ENCODE data around the gene MAN1C1.

DNA sequence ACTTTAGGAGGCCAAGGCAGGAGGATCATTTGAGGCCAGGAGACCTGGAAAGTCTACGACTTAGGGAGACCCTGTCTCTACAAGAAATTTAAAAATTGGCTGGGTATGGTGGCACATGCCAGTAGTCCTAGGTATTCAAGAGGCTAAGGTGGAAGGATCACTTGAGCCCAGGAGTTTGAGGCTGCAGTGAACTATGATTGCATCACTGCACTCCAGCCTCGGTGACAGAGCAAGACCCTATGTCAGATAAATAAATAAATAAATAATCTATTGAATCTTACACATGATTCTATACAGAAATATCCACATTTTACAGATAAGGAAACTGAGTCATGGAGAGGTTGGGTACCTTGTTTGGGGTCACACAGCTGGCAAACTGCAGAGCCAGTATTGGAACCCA is 89.1 kb downstream of the MAN1C1 start:
- TF ChIP-seq CTCF (IDR thresholded peaks at IDR 0.05) (no peak), POLR2AphosphoS5 (IDR thresholded peaks at IDR 0.05; ENCODE audit: low read depth, low read length) (no peak)
- TF ChIP-seq, protein P1, sequence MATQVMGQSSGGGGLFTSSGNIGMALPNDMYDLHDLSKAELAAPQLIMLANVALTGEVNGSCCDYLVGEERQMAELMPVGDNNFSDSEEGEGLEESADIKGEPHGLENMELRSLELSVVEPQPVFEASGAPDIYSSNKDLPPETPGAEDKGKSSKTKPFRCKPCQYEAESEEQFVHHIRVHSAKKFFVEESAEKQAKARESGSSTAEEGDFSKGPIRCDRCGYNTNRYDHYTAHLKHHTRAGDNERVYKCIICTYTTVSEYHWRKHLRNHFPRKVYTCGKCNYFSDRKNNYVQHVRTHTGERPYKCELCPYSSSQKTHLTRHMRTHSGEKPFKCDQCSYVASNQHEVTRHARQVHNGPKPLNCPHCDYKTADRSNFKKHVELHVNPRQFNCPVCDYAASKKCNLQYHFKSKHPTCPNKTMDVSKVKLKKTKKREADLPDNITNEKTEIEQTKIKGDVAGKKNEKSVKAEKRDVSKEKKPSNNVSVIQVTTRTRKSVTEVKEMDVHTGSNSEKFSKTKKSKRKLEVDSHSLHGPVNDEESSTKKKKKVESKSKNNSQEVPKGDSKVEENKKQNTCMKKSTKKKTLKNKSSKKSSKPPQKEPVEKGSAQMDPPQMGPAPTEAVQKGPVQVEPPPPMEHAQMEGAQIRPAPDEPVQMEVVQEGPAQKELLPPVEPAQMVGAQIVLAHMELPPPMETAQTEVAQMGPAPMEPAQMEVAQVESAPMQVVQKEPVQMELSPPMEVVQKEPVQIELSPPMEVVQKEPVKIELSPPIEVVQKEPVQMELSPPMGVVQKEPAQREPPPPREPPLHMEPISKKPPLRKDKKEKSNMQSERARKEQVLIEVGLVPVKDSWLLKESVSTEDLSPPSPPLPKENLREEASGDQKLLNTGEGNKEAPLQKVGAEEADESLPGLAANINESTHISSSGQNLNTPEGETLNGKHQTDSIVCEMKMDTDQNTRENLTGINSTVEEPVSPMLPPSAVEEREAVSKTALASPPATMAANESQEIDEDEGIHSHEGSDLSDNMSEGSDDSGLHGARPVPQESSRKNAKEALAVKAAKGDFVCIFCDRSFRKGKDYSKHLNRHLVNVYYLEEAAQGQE (IDR thresholded peaks at IDR 0.05; ENCODE audit: insufficient read depth in 1 of 2, low read depth in 2 of 2, low read length in 1 of 2), result no peak
